Neural progenitor cell (in vitro differentiated cells): ENCODE measurements around the gene SOHLH2.

Experiments
- EZH2 ChIP-seq: fragments of 200-600 bp; sonication (generic); IDR thresholded peaks from 2 replicates; pipeline ENCODE4 v1.6.1; 2017; ENCODE audit warnings: antibody characterized with exemption, mild to moderate bottlenecking, moderate library complexity
- EZH2phosphoT487 ChIP-seq: fragments of 200-600 bp; sonication (generic); IDR thresholded peaks from 2 replicates; pipeline ENCODE4 v1.6.1; 2017; ENCODE audit warnings: antibody characterized with exemption
- TF ChIP-seq, protein P1 (sequence below): fragments of 200-600 bp; sonication (generic); IDR thresholded peaks from 2 replicates; pipeline ENCODE4 v1.5.1; 2017; ENCODE audit warnings: antibody characterized with exemption, mild to moderate bottlenecking

DNA sequence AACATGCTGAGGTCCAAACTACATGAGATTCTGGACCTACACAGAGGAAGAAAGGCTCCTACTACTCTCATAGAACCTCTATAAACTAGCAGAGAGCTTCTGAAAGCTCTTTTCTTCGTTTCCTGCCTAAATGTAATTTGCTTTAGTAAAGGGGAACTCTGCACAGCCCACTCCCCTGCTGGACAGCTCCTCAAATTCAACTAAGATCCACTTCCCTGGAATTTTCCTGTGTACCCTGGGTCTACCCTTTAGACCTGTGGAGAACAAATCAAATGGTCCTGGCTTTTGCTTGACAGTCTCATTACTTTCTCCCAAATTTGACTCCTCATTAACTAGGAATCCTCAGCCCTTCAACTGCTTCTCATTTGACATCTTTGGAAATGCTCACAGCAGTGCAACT, 79.7 kb downstream of the SOHLH2 start:
- TF ChIP-seq, protein P1, sequence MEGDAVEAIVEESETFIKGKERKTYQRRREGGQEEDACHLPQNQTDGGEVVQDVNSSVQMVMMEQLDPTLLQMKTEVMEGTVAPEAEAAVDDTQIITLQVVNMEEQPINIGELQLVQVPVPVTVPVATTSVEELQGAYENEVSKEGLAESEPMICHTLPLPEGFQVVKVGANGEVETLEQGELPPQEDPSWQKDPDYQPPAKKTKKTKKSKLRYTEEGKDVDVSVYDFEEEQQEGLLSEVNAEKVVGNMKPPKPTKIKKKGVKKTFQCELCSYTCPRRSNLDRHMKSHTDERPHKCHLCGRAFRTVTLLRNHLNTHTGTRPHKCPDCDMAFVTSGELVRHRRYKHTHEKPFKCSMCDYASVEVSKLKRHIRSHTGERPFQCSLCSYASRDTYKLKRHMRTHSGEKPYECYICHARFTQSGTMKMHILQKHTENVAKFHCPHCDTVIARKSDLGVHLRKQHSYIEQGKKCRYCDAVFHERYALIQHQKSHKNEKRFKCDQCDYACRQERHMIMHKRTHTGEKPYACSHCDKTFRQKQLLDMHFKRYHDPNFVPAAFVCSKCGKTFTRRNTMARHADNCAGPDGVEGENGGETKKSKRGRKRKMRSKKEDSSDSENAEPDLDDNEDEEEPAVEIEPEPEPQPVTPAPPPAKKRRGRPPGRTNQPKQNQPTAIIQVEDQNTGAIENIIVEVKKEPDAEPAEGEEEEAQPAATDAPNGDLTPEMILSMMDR: no peak
- TF ChIP-seq EZH2: no peak
- TF ChIP-seq EZH2phosphoT487: no peak
